ENCODE measurements around the gene ORAI1. TPM values are rescaled to one million over a fixed set of nuclear protein-coding genes. Genes with fewer than 3 reads are reported as not detected.

Gene ORAI1
- total and polyA plus RNA-seq, 10 donors = 12.9 to 47.5 (median 33.9) TPM

- TF ChIP-seq POLR2AphosphoS5 (IDR thresholded peaks at IDR 0.05) = no peak
- TF ChIP-seq CTCF (IDR thresholded peaks at IDR 0.05 in 8 of 11, conservative IDR thresholded peaks at IDR 0.05 in 3 of 11) = no peak
- TF ChIP-seq POLR2A (IDR thresholded peaks at IDR 0.05) = no peak
- no peaks in the 10 kb centered on the region for H3K9me3 ChIP-seq
- H3K36me3 ChIP-seq = no peaks in the 10 kb centered on the region
- WGBS, 5 donors = 69 to 86% (median 78%) methylated on average over 5 of the region's 5 CpGs
- peaks cover 0 to 36% (median 4%) of the 10 kb centered on the region in 6 donors for H3K4me1 ChIP-seq
- H3K4me3 ChIP-seq = no peak overlapping the region
- intact Hi-C loops (cut with DNase I; ENCODE audit: low total_unique reads) = loop anchor here (5.0 kb wide), 1 partner anchor 51 kb away; no protein-coding TSS in a partner anchor
- no peak for DNase-seq
- H3K27ac ChIP-seq = no peak overlapping the region
- no peaks in the 10 kb centered on the region for H3K27me3 ChIP-seq (replicated peaks in 1 of 7)
These were observed 7.6 kb upstream of the ORAI1 start for GRCh38 chr12:121618659-121619233.

DNA sequence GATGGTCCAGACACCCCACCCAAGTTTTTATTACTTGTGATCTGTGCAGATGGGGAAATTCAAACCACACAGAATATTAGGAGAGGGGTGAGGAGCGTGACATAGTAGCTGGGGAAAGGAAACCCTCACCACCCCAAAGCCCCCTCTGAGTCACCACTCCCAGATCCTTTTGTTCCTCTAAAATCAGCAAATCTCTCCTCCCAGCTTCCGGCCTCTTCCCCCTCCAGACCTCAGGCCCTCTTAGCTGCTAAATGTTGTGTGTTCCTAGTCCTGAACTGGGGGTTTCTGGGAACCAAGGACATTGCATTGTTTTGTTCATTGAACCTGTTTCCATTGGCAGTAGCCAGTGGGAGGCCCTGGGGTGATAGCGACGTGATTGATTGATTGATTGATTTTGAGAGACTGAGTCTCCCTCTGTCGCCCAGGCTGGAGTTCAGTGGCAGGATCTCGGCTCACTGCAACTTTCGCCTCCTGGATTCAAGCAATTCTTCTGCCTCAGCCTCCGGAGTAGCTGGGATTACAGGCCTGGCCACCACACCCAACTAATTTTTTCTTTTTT is 5.9 kb upstream of the ORAI1 start:
- H3K9me3 ChIP-seq = no peaks in the 10 kb centered on the region
- TF ChIP-seq POLR2AphosphoS5 (IDR thresholded peaks at IDR 0.05) (no peak), POLR2A (IDR thresholded peaks at IDR 0.05) (no peak), CTCF (IDR thresholded peaks at IDR 0.05 in 8 of 11, conservative IDR thresholded peaks at IDR 0.05 in 3 of 11) (no peak)
- no peak overlapping the region for H3K4me3 ChIP-seq
- no peak overlapping the region for H3K27ac ChIP-seq
- H3K36me3 ChIP-seq = no peaks in the 10 kb centered on the region
- no peak for DNase-seq
- H3K27me3 ChIP-seq (replicated peaks in 1 of 7) = no peaks in the 10 kb centered on the region
- intact Hi-C loops (cut with DNase I; ENCODE audit: low total_unique reads) = loop anchor here (10.0 kb wide), 1 partner anchor 126 kb away; no protein-coding TSS in a partner anchor
- H3K4me1 ChIP-seq = peaks cover 6 to 44% (median 11%) of the 10 kb centered on the region in 6 donors
- WGBS, 5 donors = 72 to 87% (median 75%) methylated on average over 8 of the region's 8 CpGs

GRCh38 chr12:121626853-121627640 is 717 bp downstream of the ORAI1 start:
- TF ChIP-seq POLR2A (IDR thresholded peaks at IDR 0.05) = no peak
- peak; percentile 31 to 54 (median 53) for TF ChIP-seq POLR2AphosphoS5 (IDR thresholded peaks at IDR 0.05)
- TF ChIP-seq CTCF (IDR thresholded peaks at IDR 0.05 in 8 of 11, conservative IDR thresholded peaks at IDR 0.05 in 3 of 11) = peak in 1 of 11 experiments; percentile 20
- H3K4me3 ChIP-seq = peak overlapping the region; percentile 77 to 98 (median 86)
- 0% methylated on average over 26 to 53 of the region's 53 CpGs for WGBS, 5 donors
- peaks cover 0 to 10% (median 0%) of the 10 kb centered on the region in 6 donors for H3K36me3 ChIP-seq
- peak overlapping the region; percentile 95 to 99 (median 98) for H3K27ac ChIP-seq
- peaks cover 51 to 71% (median 63%) of the 10 kb centered on the region in 6 donors for H3K4me1 ChIP-seq
- H3K9me3 ChIP-seq = no peaks in the 10 kb centered on the region
- DNase-seq = peak; percentile 91
- intact Hi-C loops (cut with DNase I; ENCODE audit: low total_unique reads) = loop anchor here (5.0 to 10.0 kb wide), 2 partner anchors 75 to 132 kb away; no protein-coding TSS in a partner anchor
- no peaks in the 10 kb centered on the region for H3K27me3 ChIP-seq (replicated peaks in 1 of 7)
